Measurements from ENCODE around the gene ACBD4. TPM values are rescaled to one million over a fixed set of nuclear protein-coding genes. Genes with fewer than 3 reads are reported as not detected.
A peak's percentile ranks its signal among the peaks of the same experiment; 100 is the strongest.

The ACBD4 gene
- total RNA-seq, 1 experiment from 2014 or later = 21.8 TPM

GRCh38 chr17:45168991-45169752 lies 33.7 kb downstream of the ACBD4 start:
- Mint-ChIP-seq H3K27ac (ENCODE audit: unreplicated experiment) (peak overlapping the region; percentile 96), H3K9me3 (ENCODE audit: low read depth, unreplicated experiment) (no peaks in the 10 kb centered on the region), H3K36me3 (ENCODE audit: insufficient read depth, unreplicated experiment) (peaks cover 49% of the 10 kb centered on the region), H3K27me3 (ENCODE audit: unreplicated experiment) (no peaks in the 10 kb centered on the region), H3K4me3 (ENCODE audit: low read depth, unreplicated experiment) (peak overlapping the region; percentile 19), H3K4me1 (ENCODE audit: low read depth, unreplicated experiment) (peaks cover 61% of the 10 kb centered on the region)
- no peak for DNase-seq
- intact Hi-C loops (cut with micrococcal nuclease; ENCODE audit: unreplicated experiment) = no loop called here
- no peak for TF ChIP-seq CTCF (IDR thresholded peaks at IDR 0.05; ENCODE audit: unreplicated experiment)
- BruUV-seq (replicated peaks) = no TSS peak
- CTCF ChIA-PET = interaction anchor here (4.3 kb wide), 1 partner anchor 9 kb away, joined by 72 read pairs; the partner anchor contains the start of gene HEXIM2

DNA sequence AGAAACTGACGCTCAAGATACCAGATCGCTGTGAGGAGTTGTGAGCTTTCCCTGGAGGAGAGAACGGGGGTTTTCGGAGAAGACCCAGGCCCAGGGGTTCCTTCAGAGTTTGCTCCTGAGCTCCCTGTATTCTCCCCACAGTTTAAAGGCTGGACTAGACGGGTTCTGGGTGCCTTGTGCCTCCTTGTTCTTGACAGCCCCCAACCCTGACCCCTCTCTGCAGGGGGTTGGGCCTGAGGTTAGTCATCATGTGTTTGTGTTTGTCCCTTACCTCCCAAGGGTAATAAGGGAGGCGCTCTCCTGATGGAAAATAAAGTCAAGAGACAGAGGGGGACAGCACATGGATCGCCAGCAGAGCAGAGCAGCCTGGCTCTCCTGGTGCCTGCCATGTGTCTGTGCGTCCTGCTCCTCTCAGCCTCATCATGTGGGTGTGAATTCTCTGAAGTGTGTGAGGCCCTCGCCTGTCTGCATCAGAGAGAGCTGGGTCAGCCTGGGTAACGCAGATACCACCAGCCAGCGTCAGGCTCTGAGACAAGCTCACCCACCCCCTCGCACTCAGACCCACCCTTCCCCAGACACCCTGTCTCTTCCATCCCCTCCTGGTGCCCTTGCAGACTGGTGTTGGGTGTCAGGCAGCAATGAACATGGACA lies 34.9 kb downstream of the ACBD4 start:
- intact Hi-C loops (cut with micrococcal nuclease; ENCODE audit: unreplicated experiment) = no loop called here
- Mint-ChIP-seq H3K36me3 (ENCODE audit: insufficient read depth, unreplicated experiment) (peaks cover 49% of the 10 kb centered on the region), H3K27ac (ENCODE audit: unreplicated experiment) (peak overlapping the region; percentile 96), H3K27me3 (ENCODE audit: unreplicated experiment) (no peaks in the 10 kb centered on the region), H3K4me3 (ENCODE audit: low read depth, unreplicated experiment) (peak overlapping the region; percentile 63), H3K4me1 (ENCODE audit: low read depth, unreplicated experiment) (peaks cover 52% of the 10 kb centered on the region), H3K9me3 (ENCODE audit: low read depth, unreplicated experiment) (no peaks in the 10 kb centered on the region)
- TSS peak; percentile 49 for BruUV-seq (replicated peaks)
- no peak for DNase-seq
- CTCF ChIA-PET = interaction anchor here (0.6 to 4.3 kb wide), 8 partner anchors 10 to 49 kb away, joined by 3 to 96 read pairs (median 38); partner anchors contain the start of genes ACBD4, HEXIM1 and HEXIM2
- no peak for TF ChIP-seq CTCF (IDR thresholded peaks at IDR 0.05; ENCODE audit: unreplicated experiment)

DNA sequence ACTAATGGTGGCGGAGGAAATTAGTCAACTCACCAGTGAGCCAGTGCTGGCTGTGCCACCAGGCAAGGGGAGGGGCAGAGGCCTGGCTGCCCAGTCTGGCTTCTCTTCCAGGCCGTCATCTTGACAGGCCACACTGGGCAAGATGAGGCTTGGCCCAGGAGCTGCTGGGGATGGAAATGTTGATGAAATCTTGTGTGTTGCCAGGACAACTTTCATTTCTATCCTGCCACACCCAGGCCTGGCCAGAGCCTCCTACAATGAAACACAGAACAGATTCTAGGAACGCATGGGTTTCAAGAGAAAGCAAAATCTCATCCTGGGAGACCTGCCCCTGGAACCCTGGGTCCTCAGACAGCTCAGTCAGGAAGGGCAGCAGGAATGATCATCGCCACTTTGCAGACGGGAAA lies 35.4 kb downstream of the ACBD4 start:
- peak overlapping the region; percentile 96 for H3K27ac Mint-ChIP-seq (ENCODE audit: unreplicated experiment)
- H3K27me3 Mint-ChIP-seq (ENCODE audit: unreplicated experiment) = no peaks in the 10 kb centered on the region
- intact Hi-C loops (cut with micrococcal nuclease; ENCODE audit: unreplicated experiment) = no loop called here
- no peak for TF ChIP-seq CTCF (IDR thresholded peaks at IDR 0.05; ENCODE audit: unreplicated experiment)
- CTCF ChIA-PET = interaction anchor here (0.6 to 4.3 kb wide), 9 partner anchors 11 to 48 kb away, joined by 3 to 96 read pairs (median 26); partner anchors contain the start of genes ACBD4, HEXIM1 and HEXIM2
- no TSS peak for BruUV-seq (replicated peaks)
- H3K4me1 Mint-ChIP-seq (ENCODE audit: low read depth, unreplicated experiment) = peaks cover 56% of the 10 kb centered on the region
- peak; percentile 84 for DNase-seq
- no peaks in the 10 kb centered on the region for H3K9me3 Mint-ChIP-seq (ENCODE audit: low read depth, unreplicated experiment)
- peak overlapping the region; percentile 63 for H3K4me3 Mint-ChIP-seq (ENCODE audit: low read depth, unreplicated experiment)
- peaks cover 49% of the 10 kb centered on the region for H3K36me3 Mint-ChIP-seq (ENCODE audit: insufficient read depth, unreplicated experiment)

GRCh38 chr17:45171338-45172231 lies 36.1 kb downstream of the ACBD4 start:
- Mint-ChIP-seq H3K4me1 (ENCODE audit: low read depth, unreplicated experiment) (peaks cover 62% of the 10 kb centered on the region), H3K4me3 (ENCODE audit: low read depth, unreplicated experiment) (peak overlapping the region; percentile 63), H3K36me3 (ENCODE audit: insufficient read depth, unreplicated experiment) (peaks cover 49% of the 10 kb centered on the region), H3K27me3 (ENCODE audit: unreplicated experiment) (no peaks in the 10 kb centered on the region), H3K9me3 (ENCODE audit: low read depth, unreplicated experiment) (no peaks in the 10 kb centered on the region), H3K27ac (ENCODE audit: unreplicated experiment) (peak overlapping the region; percentile 96)
- DNase-seq = peak; percentile 89
- intact Hi-C loops (cut with micrococcal nuclease; ENCODE audit: unreplicated experiment) = loop anchor here (1.0 to 2.0 kb wide), 3 partner anchors 23 to 36 kb away; partner anchors contain the start of genes ACBD4 and HEXIM1
- CTCF ChIA-PET = interaction anchor here (1.0 to 4.3 kb wide), 10 partner anchors 11 to 110 kb away, joined by 3 to 96 read pairs (median 18); partner anchors contain the start of genes ACBD4, HEXIM1, HEXIM2 and NMT1
- peak; percentile 19 for TF ChIP-seq CTCF (IDR thresholded peaks at IDR 0.05; ENCODE audit: unreplicated experiment)
- TSS peak; percentile 31 for BruUV-seq (replicated peaks)
